NCI-H146 treated with DMSO at 0.1 percent for 48 hours (cell line): ENCODE data around the gene FGFRL1.

Experiments
- DNase-seq: peaks from one replicate; lab custom pipeline; 2025; ENCODE audit not compliant: unreplicated experiment; lab: John Stamatoyannopoulos, UW

FGFRL1 gene

DNA sequence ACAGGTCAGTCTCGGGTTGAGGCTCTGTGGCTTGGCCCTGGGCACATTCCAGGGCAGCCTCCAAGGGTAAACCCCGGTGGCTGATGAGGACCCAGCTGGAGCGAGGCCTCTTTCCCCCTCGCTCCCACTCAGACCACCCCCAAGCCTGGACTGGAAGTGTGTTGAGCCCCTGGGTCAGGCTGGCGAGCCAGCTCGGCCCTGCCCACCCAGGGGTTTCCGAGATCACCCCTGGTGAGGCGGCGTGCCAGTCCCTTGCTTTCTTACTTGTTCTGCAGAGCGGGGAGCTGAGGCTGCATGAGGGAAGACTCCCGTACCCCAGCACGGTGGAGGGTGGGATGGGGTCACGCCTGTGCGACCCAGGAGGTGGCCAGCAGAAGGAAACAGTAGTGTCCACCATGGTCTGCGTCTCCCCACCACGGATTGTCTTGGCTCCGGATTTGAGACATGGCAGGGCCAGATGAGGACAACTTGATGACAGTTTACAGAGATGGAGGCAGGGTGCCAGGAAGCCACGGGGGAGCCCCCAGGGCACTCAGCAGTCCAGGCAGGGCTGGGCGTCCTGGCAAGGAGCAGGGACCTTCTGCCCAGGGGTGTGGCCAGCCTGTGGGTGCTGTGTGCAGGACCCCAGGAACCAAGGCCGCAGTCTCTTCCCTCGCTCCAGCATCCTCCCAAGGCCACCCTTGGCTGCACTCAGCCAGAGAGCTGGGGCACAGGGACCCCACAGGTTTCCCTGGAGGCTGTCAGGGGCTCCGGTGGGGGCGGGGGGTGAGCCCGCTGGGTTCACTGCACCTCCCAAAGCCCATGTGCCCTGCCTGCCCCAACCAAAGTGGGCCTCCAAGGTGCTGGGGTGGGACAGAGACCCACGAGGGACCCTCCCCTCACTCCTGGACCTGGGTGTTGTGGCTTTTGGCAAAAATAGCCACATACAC lies 6.6 kb upstream of the FGFRL1 start:
- no peak for DNase-seq

DNA sequence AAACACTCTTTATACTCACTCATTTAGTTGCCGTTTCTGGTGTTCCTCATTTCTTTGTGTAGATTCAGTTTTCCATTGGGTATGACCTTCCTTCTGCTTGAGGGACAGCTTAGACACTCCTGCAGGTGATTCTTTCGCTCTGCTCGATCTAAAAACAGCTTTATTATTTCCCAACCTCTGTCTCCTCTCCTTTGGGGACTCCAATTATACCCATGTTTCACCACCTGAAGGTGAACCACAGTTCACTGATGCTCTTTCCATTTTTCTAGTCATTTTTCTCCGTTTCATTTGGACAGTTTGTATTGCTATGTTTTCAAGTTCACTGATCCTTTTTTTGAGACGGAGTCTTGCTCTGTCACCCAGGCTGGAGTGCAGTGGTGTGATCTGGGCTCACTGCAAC lies 4.6 kb upstream of the FGFRL1 start:
- DNase-seq: no peak

DNA sequence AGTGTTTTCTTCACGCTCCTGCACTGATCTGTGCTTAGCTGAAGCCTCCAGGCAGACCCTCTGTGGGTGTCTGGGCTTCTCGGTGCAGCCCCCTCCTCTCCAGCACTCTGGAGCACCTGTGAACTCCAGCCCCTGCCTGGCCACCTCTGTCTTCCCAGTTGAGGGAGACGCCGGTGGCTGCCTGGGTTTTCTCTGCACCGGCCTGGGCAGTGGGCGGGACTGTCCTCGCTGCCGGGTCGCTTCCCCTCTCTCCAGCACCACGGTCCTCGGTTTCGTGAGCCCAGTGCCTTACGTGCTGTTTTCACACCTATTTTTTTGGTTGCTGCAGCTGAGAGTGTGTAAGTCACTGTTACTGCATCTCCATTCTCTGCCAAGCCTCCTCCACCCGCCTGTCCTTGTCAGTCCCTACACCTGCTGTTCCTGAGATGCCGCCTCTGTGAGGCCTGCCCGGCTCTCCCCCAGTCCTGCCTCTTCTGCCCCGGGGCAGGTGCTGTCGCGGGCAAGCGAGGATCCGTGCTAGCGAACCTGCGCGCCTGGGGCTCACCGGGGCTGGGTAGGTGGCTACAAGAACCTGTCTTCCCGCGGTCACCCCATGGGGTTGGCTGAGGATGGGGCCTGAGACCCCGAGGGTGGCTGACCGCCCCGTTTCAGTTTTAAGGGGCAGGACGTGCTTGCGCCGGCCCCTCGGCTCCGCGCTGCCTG lies 2.4 kb upstream of the FGFRL1 start:
- no peak for DNase-seq

DNA sequence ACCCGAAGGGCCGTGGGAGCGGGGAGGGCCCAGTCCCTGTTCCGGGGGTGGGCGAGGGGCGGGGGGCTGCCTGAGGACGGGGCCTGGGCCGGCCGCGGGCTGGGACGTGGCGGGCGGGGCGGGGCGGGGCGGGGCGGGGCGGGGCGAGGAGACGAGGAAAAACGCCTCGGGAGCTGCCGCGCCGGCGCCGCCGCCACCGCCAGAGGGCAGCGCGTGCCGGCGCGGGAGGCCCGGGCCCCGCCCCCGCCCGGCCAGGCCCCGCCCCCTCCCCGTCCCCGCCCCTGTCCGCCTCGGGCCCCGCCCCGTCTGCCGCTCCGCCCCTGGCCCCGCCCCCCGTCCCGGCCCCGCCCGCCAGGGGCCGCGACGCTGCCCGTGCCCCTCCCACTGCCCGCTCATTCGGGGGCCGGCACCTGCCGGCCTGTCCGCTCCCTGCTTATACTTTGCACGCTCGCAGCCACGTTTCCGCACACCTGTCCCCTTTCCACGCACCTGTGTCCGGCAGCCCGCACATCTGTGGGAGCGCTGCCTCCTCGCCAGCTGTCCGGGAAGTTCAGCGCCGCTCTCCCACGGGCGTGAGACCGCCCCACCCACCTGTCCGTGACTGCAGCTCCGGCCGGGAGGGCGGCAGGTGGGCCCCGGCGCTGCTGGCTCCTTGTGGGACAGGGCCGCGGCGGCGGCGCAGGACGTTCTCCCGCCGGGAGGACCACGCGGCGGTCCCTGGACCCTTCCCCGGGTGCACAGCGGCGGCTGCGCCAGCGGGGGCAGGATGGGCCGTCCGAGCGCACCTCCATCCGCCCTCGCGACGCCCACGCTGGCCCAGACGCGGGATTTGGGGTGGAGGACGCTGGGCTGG lies 1.7 kb upstream of the FGFRL1 start:
- DNase-seq: no peak

DNA sequence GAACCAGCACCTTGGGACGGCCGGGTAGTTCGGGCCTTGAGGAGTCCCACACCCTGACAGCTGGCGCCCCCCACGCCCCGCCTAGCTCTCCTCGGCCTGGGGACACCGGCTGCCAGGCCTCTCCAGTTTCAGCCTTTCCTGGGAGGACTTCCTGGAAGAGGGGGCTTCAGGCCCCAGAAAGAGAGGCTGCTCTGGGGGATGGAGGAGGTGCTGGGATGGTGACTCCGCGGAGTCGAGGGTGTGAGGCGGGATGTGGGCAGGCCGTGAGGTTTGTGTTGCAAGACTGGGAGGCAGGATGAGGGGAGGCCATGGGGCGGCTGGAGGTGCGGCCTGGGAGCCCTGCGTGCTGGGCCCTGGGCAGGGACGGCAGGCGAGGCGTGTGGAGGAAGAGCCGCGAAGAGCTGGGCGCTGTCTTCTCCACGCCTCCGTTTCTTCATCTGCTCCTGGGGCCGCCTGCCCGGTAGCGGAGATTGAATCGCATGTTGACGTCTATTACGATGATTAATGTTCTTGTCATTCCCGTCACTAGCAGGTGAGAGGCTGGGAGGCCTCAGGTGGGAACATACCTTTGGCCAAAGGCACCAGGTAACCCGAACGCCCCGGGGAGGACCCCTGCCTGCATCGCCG lies 918 bp upstream of the FGFRL1 start:
- DNase-seq: no peak

DNA sequence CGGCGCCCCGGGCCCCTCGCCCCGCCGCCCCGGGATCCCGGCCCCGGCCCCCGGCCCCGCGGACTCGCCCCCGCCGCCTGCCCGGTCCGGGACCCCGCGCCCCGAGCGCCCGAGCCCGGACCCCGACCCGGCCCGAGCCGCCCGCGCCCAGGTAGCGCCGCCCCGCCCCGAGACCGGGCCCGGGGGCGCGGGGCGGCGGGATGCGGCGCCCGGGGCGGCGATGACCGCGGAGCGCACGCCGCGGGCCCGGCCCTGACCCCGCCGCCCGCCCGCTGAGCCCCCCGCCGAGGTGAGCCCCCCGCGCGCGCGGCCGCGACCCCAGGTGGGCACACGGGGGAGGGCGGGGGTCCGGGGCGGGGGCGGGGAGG lies 224 bp downstream of the FGFRL1 start:
- DNase-seq: no peak

DNA sequence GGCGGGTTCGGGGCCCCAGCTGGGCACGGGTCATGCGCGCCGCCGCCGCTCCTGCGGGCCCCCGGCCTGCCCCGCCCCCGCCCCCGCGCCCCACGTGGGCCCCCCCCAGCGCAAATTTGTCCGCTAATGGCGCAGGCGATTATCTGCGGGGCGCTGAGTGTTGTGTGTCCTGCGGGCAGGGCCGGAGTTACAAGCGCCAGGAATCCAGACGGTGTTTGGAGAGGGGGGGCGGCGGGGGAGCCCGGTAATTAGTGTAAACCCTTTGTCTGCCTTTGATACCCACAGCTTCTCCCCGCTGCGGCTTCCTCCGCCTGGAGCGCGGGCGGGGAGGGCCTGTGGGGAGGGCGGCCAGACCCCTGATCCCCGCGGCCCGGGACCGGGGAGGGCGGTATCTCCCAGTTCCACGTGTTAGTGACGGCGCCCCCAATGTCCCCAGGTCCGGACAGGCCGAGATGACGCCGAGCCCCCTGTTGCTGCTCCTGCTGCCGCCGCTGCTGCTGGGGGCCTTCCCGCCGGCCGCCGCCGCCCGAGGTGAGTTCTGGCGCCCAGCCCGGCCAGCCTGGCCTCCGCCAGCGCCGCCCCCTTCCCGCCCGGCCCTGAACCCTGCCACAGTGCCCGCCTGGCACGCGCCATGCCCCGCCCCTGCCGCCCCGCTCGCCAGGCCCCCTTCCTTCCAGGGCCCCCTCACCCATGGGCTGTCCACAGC lies 761 bp downstream of the FGFRL1 start:
- DNase-seq: no peak

DNA sequence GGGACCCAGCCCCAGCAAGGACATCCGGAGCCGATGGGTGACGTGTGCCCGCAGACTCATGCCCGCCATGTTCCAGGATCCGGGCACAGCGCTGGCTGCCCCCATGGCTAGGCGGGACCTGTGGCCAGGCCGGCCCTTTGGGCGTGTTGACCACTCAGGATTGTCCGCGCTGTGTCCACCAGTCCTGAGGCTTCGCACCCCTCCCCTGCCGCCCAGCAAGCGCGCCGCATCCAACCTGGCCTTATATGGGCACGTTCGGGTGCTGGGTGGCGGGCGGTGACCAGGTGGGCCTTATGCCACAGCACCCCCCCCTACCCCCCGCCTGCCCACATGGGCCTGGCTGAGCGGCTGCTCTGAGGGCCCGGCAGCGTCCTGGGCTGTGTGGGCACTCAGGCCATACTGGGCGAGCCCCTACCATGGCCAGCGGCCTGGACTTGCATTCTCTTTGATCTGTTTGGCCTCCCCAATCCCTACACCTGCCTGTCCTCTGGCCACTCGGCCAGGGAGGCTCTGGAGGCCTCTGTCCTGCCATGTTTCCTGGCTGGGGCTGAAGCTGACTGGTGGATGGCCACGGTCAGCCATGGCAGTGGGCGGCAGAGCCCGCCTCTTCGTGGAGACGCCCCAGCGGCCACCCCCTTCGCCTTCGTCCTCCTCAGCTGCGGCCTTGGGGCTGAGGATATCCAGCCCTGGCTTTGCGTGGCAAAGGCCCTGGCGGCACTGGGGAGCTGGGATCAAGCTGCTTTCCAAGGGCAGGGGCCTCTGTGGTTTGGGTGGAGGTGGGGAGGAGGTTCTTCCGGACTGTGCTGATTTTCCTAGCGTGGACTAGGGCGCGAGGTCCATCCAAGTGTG lies 2.0 kb downstream of the FGFRL1 start:
- no peak for DNase-seq

DNA sequence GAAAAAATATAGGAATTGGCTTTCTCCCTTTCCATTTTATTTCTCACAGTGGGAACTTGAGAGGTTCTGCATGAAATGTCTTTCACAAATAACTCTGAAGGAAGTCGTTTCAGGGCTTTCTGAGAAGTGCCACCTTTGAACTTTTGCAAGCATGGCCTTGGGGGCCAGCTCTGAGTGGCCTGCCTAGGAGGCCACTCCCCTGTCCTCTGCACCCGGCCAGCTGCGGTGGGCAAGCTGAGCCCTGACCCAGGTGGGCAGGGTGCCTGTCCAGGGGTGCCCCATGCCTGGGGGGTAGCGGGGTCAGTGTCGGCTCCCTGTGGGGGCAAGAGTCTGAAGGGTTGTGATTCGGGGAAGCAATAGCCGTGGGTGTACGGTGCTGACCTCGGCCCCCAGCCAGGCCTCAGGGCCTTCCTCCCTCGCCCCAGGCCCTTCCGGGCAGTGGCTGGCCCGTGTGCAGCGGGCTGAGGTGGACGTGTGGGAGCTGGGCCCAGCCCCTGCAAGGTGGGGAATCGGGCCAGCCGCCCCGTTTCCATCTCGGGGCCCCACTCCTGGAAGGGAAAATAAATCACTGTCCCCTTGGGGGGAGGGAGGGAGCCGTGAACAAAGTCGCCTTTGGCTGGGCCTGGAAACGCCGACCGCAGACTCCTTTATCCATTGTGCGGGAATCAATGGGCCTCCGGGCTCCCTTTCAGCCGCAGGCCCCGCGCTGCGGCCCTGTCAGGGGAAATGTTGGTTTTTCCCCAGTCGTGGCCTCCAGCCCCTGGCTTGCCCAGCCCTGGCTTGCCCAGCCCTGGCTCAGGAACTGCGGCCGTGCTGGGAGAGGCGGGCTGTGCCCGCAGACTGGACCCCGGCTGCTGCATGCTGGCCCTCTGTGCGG lies 3.1 kb downstream of the FGFRL1 start:
- no peak for DNase-seq

DNA sequence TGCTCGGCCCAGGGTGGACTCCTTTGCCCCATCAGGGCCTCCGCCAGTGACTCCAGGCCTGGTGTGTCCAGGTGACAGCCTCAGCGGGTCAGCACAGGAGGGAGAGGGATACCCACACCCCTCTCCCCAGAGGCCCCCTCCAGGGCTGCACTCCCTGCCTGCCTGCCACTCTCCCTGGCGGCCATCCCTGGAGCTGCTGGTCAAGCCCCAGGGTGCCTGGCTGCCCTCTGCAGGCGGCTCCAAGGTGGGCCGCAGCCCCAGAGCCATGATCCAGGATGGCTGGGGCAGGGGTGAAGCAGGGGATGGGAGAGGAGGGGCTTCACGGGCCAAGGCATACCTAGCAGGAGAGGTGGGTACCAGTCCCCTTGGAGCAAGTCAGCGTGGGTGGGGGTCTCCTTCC lies 3.8 kb downstream of the FGFRL1 start:
- no peak for DNase-seq

DNA sequence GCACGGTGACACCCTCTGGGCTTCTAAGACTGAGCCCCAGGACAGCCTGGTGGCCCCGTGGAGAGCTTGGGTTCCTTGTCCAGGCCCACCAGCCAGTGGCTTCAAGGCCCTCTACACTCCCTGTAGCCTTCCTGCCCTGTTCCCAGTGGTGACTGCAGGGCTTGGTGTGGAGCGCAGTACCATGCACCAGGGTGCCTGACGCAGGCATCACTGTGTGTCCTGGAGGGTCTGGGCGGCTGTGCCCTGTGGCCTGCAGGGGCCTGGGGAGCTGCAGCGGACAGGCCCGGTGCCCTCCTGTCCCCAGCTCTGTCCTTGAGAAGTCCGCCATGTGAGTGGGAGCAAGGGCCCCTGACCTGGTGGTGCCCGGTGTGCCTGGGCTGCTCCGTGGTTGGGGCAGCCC lies 4.3 kb downstream of the FGFRL1 start:
- no peak for DNase-seq

DNA sequence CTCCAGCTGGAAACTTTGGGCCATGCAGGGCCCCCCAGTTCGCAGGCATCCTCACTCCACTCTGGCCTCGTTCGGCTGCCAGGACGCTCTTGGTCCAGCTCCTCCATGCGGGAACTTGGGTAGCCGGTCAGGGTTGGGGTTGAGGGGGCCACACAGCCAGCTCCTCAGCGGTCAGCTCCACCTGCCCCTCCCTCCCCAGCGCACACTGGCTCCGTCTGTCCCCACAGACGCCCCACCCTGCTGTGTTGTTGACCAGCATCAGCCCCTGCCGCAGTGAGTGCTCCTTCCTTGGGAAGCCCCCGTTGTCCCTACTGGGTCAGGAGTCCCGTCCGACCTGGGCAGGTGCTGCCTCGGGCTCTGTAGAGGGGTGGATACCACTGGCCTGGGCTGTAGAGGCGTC lies 5.8 kb downstream of the FGFRL1 start:
- DNase-seq: no peak

DNA sequence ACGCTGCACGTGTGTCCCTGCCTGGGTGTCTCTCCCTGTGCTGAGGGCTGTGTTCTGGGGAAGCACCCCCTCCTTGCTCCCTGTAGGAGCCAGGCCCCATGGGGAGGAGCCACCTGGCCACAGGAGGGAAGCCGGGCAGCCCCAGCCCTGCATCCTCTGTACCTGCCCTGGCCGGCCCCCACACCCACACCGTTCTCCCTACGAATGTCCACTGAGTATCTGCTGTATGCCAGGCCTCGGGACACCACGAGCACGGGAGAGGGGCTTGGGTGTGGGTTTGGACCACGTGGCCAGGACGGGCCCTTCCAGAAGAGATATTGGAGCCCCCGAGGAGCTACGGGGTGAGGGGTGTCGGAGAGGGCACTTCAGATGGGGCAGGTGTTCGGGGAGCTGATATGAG lies 6.3 kb downstream of the FGFRL1 start:
- no peak for DNase-seq

DNA sequence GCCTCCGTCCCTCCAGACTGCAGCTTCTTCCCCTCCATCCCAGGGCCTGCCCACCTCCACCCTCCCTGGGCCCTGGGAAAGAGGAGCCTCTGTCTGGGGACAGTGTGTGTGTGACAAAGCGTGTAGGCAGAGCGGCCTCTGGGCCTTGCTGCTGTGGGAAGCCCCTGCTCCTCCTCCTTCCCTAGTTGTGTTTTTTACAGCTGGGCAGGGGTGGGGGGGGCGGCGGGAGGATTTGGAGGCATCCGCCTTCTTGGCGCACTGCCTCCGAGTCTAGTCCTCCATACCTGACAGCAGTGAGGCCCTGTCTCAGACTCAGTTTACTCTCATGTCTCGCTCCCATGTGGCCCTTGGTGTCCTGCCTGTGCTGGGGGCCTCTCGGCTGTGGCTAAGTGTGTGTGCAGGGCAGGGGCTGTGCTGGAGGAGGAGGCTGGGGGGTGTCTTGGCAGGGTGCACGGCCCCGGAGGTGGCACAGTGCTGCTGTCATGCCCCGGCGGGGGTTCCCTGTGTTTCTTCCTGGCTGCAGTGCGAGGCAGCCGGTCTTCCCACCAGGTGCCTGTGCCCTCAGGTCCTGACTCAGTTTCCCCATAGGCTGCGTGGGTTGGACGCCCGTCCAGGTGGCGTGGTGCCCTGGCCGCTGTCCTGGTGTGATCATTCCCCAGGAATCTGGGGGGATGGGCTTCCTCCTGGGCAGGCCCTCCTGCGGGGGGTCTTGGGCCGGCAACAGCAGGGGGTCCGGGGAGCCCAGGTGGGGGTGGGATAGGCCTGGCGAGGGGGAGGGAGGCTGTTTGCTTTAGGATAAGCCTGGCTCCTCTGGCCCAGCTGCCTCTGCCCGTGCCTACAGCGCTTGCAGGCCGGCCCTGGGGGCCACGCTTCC lies 7.0 kb downstream of the FGFRL1 start:
- no peak for DNase-seq

DNA sequence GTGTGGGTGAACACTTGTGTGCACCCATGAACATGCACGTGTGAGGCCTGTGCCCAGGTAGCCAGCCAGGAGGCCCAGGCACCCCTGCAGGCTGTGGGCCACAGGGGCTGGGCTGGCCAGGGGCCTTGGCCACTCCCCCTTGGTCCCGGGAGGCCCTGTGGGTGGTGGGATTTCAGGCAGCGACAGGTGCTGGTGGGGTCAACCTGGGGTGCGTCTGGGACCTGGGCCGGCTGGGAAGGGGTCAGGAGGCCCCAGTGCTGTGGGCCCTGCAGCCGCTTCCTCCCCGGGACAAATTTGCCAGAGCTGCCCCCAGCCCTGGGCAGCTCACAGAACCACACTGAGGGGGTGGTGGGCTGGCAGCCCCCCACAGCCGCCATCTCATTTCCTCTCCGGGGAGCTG lies 7.9 kb downstream of the FGFRL1 start:
- no peak for DNase-seq

DNA sequence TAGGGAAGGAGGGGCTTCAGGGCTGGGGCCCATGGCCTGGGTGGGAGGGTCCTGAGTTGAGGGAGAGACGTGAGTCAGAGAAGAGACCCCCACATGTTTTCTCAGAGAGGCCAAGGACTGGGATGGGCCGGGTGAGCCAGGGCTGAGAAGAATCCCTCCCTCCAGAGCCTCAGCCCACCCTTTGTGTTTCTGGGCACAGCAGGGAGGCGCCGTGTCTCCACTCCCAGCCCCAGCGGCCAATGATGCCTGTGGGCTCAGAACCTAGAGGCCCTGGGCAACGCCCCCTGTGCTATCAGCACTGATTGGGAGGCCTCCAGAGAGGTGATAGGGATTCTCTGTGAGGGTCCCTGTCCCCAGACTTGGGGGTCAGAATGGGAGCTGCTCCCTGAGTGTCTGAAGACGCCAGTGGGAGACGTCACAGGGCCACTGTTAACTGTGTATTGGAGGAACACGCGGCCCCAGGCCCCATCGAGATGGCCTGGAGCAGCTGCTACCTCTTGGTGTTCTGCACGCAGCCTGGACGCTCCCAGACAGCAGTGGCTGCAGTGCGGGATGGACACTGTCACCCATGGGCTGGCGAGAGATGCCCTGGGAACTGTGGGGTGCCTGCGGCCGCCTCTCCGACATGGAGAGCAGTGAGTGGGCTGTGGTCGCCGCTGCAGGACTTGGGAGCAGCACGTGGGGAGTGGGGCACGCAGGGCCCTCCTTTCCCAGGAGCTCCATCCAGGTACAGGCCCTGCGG lies 8.5 kb downstream of the FGFRL1 start:
- no peak for DNase-seq
